ENCODE data around the gene GRAMD2A.

DNA sequence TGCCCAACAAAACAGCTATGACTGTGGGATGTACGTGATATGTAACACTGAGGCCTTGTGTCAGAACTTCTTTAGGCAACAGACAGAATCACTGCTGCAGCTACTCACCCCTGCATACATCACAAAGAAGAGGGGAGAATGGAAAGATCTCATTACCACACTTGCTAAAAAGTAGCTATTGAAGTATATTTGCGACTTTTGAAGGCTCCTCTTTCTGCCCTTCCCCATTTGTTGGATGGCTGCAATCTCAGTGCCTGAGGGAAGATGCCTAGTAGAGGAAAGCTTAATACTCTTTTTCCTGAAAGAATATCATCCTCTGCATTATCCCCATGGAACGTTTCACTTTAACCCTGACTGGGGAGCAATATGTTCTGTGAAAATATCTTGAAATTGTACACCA, 57.5 kb downstream of the GRAMD2A start:
- TF ChIP-seq, protein P1, sequence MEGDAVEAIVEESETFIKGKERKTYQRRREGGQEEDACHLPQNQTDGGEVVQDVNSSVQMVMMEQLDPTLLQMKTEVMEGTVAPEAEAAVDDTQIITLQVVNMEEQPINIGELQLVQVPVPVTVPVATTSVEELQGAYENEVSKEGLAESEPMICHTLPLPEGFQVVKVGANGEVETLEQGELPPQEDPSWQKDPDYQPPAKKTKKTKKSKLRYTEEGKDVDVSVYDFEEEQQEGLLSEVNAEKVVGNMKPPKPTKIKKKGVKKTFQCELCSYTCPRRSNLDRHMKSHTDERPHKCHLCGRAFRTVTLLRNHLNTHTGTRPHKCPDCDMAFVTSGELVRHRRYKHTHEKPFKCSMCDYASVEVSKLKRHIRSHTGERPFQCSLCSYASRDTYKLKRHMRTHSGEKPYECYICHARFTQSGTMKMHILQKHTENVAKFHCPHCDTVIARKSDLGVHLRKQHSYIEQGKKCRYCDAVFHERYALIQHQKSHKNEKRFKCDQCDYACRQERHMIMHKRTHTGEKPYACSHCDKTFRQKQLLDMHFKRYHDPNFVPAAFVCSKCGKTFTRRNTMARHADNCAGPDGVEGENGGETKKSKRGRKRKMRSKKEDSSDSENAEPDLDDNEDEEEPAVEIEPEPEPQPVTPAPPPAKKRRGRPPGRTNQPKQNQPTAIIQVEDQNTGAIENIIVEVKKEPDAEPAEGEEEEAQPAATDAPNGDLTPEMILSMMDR (IDR thresholded peaks at IDR 0.05): no peak
- TF ChIP-seq POLR2A (IDR thresholded peaks at IDR 0.05): no peak
